ENCODE measurements around the gene PANK3.
"Not testable (repeated sequence)": the region's sequence is repeated elsewhere in the genome, so short reads cannot be mapped to it uniquely, and the experiment has no call there.

PANK3 gene

DNA sequence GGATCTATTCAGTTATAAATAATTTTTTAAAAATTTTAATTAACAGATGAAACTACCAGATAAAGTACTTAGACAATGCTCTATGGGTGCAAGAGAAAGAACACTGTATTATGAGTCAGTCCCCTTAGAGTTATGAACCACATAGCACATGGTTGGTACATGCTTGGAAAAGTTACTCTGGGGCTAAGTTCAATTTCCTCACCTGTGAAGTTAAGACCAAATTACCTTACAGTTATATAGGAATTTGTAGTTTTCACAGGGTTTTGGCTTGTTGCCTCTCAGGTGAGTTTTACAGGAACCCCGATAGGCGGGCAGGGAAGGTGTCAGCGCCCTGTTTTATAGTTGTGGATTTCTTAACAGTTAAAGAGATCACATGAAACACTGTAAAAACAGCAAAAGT, 1.2 kb downstream of the PANK3 start:
- TF ChIP-seq TARDBP (IDR thresholded peaks at IDR 0.05) = no peak
- TF ChIP-seq FOXA1 (IDR thresholded peaks at IDR 0.05) = no peak
- no peak for TF ChIP-seq ARNT (IDR thresholded peaks at IDR 0.05)
- TF ChIP-seq, protein P1, sequence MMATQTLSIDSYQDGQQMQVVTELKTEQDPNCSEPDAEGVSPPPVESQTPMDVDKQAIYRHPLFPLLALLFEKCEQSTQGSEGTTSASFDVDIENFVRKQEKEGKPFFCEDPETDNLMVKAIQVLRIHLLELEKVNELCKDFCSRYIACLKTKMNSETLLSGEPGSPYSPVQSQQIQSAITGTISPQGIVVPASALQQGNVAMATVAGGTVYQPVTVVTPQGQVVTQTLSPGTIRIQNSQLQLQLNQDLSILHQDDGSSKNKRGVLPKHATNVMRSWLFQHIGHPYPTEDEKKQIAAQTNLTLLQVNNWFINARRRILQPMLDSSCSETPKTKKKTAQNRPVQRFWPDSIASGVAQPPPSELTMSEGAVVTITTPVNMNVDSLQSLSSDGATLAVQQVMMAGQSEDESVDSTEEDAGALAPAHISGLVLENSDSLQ (IDR thresholded peaks at IDR 0.05) = no peak
- no peak for TF ChIP-seq SP1 (IDR thresholded peaks at IDR 0.05)
- no peak for TF ChIP-seq ELF4 (IDR thresholded peaks at IDR 0.05)
- TF ChIP-seq NFRKB (IDR thresholded peaks at IDR 0.05) = no peak
- no peak for TF ChIP-seq SUZ12 (IDR thresholded peaks at IDR 0.05)
- no peak for TF ChIP-seq FOXM1 (IDR thresholded peaks at IDR 0.05; ENCODE audit: borderline replicate concordance)
- no peak for TF ChIP-seq FOXK2 (IDR thresholded peaks at IDR 0.05)
- TF ChIP-seq BHLHE40 (IDR thresholded peaks at IDR 0.05; ENCODE audit: borderline replicate concordance) = no peak
- no peak for TF ChIP-seq L3MBTL2 (conservative IDR thresholded peaks at IDR 0.05)
- no peak for TF ChIP-seq HDGF (IDR thresholded peaks at IDR 0.05; ENCODE audit: borderline replicate concordance)
- TF ChIP-seq ZNF384 (IDR thresholded peaks at IDR 0.05) = no peak
- POLR2A ChIA-PET = no interaction called here
- CTCF ChIA-PET = no interaction called here
- no peak for DNase-seq (ENCODE audit: extremely low spot score)

DNA sequence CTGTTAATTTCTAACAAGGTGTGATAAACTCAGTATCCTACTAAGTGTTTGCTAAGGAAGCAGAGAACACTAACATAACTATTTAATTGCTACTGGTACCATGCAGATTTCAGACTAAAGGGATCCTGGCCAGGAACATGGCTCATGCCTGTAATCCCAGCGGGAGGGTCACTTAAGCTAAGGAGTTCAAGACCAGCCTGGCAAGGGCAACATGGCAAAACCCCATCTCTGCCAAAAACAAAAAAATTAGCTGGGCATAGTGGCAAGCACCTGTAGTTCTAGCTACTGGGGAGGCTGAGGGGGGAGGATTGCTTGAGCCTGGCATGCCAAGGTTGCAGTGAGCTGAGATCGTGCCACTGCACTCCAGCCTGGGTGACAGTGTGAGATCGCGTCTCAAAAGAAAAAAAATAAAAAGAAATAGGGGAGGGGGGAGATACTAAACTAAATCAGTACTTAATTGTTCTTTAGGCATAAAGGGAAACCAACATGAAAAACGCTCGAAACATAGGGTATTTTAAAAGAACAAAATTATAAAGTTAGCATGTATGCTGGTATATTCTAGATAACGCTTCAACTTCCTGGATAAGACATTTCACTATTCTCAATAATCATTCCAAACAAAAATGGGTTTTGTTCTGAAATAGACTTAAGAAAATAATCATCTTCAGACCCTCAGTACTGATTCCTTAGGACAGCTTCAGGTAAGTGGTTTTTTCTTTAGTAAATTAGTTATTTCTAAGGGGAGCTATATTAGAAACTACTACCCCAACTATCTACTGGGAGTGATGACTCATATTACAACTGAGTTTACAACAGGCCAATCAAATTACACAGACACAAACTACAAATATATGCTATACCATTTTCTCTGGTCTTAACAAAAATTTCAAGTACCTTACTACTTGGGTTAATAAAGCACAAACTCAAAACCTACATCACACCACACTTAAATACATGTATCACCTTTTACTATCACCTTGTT, 3.5 kb downstream of the PANK3 start:
- no peak for TF ChIP-seq SP1 (IDR thresholded peaks at IDR 0.05)
- TF ChIP-seq FOXK2 (IDR thresholded peaks at IDR 0.05) = no peak
- no peak for TF ChIP-seq FOXM1 (IDR thresholded peaks at IDR 0.05; ENCODE audit: borderline replicate concordance)
- no peak for DNase-seq (ENCODE audit: extremely low spot score)
- POLR2A ChIA-PET = interaction anchor here (0.6 kb wide), 1 partner anchor 310 kb away, joined by 3 read pairs; no protein-coding TSS in a partner anchor
- CTCF ChIA-PET = no interaction called here

DNA sequence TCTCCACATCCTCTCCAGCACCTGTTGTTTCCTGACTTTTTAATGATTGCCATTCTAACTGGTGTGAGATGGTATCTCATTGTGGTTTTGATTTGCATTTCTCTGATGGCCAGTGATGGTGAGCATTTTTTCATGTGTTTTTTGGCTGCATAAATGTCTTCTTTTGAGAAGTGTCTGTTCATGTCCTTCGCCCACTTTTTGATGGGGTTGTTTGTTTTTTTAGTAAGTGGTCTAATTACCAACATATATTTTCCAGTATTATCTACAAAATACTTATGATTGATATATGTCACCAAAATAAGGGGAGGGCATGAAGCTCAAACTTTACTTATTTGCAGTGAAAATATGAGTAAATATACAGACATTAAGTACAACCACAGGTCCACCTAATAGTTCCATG, 5.0 kb downstream of the PANK3 start:
- DNase-seq (ENCODE audit: extremely low spot score); CTCF ChIA-PET: not testable (repeated sequence)
- POLR2A ChIA-PET = interaction anchor here (0.6 kb wide), 1 partner anchor 386 kb away, joined by 3 read pairs; no protein-coding TSS in a partner anchor

DNA sequence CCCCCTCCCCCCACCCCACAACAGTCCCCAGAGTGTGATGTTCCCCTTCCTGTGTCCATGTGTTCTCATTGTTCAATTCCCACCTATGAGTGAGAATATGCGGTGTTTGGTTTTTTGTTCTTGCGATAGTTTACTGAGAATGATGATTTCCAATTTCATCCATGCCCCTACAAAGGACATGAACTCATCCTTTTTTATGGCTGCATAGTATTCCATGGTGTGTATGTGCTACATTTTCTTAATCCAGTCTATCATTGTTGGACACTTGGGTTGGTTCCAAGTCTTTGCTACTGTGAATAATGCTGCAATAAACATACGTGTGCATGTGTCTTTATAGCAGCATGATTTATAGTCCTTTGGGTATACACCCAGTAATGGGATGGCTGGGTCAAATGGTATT, 5.5 kb downstream of the PANK3 start:
- POLR2A ChIA-PET = interaction anchor here (0.6 kb wide), 1 partner anchor 387 kb away, joined by 3 read pairs; no protein-coding TSS in a partner anchor
- CTCF ChIA-PET = not testable (repeated sequence)

DNA sequence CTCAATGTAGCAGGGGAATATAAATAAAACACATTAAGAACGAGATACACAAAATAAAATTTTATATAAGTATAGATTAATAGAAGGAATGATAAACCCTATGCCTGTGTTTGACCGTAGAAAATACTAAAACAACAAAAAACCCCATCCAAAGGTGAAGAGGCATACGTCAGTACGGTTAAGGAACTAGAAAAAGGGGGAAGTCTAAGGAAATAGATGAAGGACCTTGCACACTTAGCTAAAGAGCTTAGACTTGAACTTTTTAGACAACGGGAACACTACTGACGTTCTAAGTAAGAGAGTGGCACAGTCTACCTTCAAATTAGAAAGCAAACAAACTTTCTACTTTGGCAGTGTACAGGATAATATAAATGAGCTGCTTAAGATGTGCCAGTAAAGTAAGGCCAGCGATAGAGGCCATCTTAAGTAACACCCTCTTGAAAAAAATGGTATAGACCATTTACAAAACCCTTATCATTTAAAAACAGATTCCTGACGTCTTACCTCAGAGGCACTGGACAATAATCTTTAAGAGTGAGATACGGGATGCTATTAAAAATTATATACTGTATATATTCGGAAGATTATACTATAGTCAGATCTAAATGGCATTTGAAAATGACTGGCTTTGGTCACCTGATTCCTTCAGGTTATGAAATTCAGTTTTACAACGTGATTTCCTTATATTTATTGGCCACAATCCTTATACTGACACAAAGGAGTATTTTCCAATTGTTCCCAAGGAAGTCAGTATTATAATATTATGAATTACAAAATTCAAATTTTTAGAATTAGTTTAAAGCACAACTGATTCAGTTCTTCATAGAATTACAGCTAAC, 8.5 kb downstream of the PANK3 start:
- ChIA-PET CTCF (no interaction called here), POLR2A (no interaction called here)
- TF ChIP-seq FOXK2 (IDR thresholded peaks at IDR 0.05) (no peak), FOXA1 (IDR thresholded peaks at IDR 0.05) (no peak), BHLHE40 (IDR thresholded peaks at IDR 0.05; ENCODE audit: borderline replicate concordance) (no peak), SP1 (IDR thresholded peaks at IDR 0.05) (no peak), L3MBTL2 (conservative IDR thresholded peaks at IDR 0.05) (no peak), LEF1 (IDR thresholded peaks at IDR 0.05; ENCODE audit: borderline replicate concordance) (no peak), FOXM1 (IDR thresholded peaks at IDR 0.05; ENCODE audit: borderline replicate concordance) (no peak), TARDBP (IDR thresholded peaks at IDR 0.05) (no peak), ARNT (IDR thresholded peaks at IDR 0.05) (no peak), HDGF (IDR thresholded peaks at IDR 0.05; ENCODE audit: borderline replicate concordance) (no peak), ELF4 (IDR thresholded peaks at IDR 0.05) (no peak), NFRKB (IDR thresholded peaks at IDR 0.05) (no peak), SUZ12 (IDR thresholded peaks at IDR 0.05) (no peak), ZNF384 (IDR thresholded peaks at IDR 0.05) (no peak)

More for the DNA sequence above, 5.5 kb downstream of the PANK3 start:
- not testable (repeated sequence) for DNase-seq (ENCODE audit: extremely low spot score)

DNA sequence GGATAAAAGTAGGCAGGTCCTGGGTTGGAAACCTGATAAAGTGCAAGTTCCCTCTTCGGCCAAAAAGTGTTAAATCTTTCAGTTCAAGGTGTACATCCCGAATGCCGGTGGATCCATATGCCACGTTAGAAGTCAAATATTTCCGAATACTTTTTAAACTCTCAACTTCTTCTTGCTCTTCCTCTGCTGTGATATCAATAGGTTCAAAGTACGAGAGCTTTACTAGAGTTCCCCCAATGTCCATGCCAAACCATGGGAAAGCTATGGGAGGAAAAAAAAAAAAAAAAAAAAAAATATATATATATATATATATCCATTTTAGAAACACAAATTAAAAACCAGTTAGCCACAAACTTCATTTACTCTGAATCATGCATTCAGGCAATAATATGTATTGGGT, 10.4 kb downstream of the PANK3 start:
- CTCF ChIA-PET = no interaction called here
- POLR2A ChIA-PET = no interaction called here
- no peak for DNase-seq (ENCODE audit: extremely low spot score)

More for the DNA sequence above, 8.5 kb downstream of the PANK3 start:
- DNase-seq (ENCODE audit: extremely low spot score) = no peak

More for the DNA sequence above, 10.4 kb downstream of the PANK3 start:
- TF ChIP-seq CTBP1 (IDR thresholded peaks at IDR 0.05; ENCODE audit: borderline replicate concordance) (no peak), ARNT (IDR thresholded peaks at IDR 0.05) (no peak), LEF1 (IDR thresholded peaks at IDR 0.05; ENCODE audit: borderline replicate concordance) (no peak), FOXK2 (IDR thresholded peaks at IDR 0.05) (no peak), L3MBTL2 (conservative IDR thresholded peaks at IDR 0.05) (no peak), BHLHE40 (IDR thresholded peaks at IDR 0.05; ENCODE audit: borderline replicate concordance) (no peak), SP1 (IDR thresholded peaks at IDR 0.05) (no peak), FOXM1 (IDR thresholded peaks at IDR 0.05; ENCODE audit: borderline replicate concordance) (no peak), ELF4 (IDR thresholded peaks at IDR 0.05) (no peak), TARDBP (IDR thresholded peaks at IDR 0.05) (no peak), NFRKB (IDR thresholded peaks at IDR 0.05) (no peak), FOXA1 (IDR thresholded peaks at IDR 0.05) (no peak), HDGF (IDR thresholded peaks at IDR 0.05; ENCODE audit: borderline replicate concordance) (no peak), SUZ12 (IDR thresholded peaks at IDR 0.05) (no peak)
- TF ChIP-seq, protein P1 (IDR thresholded peaks at IDR 0.05) = no peak

Data from HEK293T (cell line).